Measurements from ENCODE around the gene ARHGAP10. TPM values are rescaled to one million over a fixed set of nuclear protein-coding genes. Genes with fewer than 3 reads are reported as not detected.

Gene ARHGAP10
- total RNA-seq, 4 donors from 2014 or later = 153 to 404 (median 215) TPM

DNA sequence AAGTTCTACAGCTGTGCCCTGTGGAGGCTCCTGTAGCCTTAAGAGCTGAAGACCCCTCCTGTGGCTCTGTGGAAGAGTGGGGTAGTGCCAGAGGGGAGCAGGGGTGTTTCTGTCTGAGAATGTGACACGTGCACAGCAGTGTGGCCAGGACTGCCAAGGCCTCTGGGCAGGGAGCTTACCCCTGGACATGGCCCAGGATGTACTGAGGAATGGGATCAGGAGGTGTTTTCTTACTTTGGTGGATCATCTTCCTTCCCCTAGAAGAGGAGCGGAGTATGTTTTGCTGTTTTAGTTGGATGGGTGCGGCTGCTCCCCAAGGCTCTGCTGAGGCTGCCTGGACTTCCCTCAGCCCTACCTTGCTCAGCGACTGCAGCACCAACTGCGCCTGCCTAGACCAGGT, 342.6 kb downstream of the ARHGAP10 start:
- Histone ChIP-seq H3K36me3 (peaks cover 0 to 98% of the 10 kb centered on the region in 2 donors), H3K4me3 (no peak overlapping the region), H3K9me3 (peaks cover 0 to 27% (median 0%) of the 10 kb centered on the region in 3 donors), H3K4me1 (peaks cover 0 to 27% (median 3%) of the 10 kb centered on the region in 3 donors), H3K27ac (no peak overlapping the region), H3K27me3 (no peaks in the 10 kb centered on the region)
- WGBS, 2 donors (ENCODE audit: low coverage in 1 of 2) = 80% methylated on average over 1 of the region's 5 CpGs; no CpG with 5 or more reads in 1 of the 2 donors
- no peak for TF ChIP-seq CTCF (IDR thresholded peaks at IDR 0.05)
- TF ChIP-seq POLR2A (IDR thresholded peaks at IDR 0.05) = no peak
- no peak for TF ChIP-seq EP300 (IDR thresholded peaks at IDR 0.05)
- TF ChIP-seq POLR2AphosphoS5 (IDR thresholded peaks at IDR 0.05) = no peak
- no peak for ATAC-seq

DNA sequence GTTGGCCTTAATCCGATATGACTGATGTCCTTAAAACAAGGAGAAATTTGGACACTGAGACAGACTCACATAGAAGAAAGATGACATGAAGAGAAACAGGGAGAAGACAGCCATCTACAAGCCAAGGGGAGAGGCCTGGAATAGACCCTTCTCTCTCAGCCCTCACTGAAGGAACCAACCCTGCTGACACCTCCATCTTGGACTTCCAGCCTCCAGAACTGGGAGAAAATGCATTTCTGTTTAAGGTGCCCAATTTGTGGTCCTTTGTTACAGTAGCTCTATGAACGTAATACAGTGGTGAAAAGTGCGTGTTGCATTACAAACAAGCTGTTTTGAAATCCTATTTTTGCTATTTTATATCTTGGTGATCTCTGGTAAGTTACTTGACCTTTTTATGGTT, 343.6 kb downstream of the ARHGAP10 start:
- peaks cover 0 to 27% (median 0%) of the 10 kb centered on the region in 3 donors for H3K9me3 ChIP-seq
- 93% methylated on average over 3 of the region's 3 CpGs for WGBS, 2 donors (ENCODE audit: low coverage in 1 of 2)
- H3K27ac ChIP-seq = no peak overlapping the region
- H3K4me3 ChIP-seq = no peak overlapping the region
- ATAC-seq = no peak
- H3K4me1 ChIP-seq = peaks cover 0 to 17% (median 0%) of the 10 kb centered on the region in 3 donors
- H3K27me3 ChIP-seq = no peaks in the 10 kb centered on the region
- TF ChIP-seq POLR2AphosphoS5 (IDR thresholded peaks at IDR 0.05) (no peak), CTCF (IDR thresholded peaks at IDR 0.05) (no peak), EP300 (IDR thresholded peaks at IDR 0.05) (no peak), POLR2A (IDR thresholded peaks at IDR 0.05) (no peak)
- H3K36me3 ChIP-seq = peaks cover 0 to 99% of the 10 kb centered on the region in 2 donors

- peaks cover 0 to 10% (median 0%) of the 10 kb centered on the region in 3 donors for H3K4me1 ChIP-seq
- WGBS, 2 donors (ENCODE audit: low coverage in 1 of 2) = 80 to 100% methylated on average over 3 to 4 of the region's 5 CpGs
- H3K27ac ChIP-seq = no peak overlapping the region
- no peak for ATAC-seq
- no peak overlapping the region for H3K4me3 ChIP-seq
- peaks cover 0 to 27% (median 0%) of the 10 kb centered on the region in 3 donors for H3K9me3 ChIP-seq
- H3K36me3 ChIP-seq = peaks cover 0 to 99% of the 10 kb centered on the region in 2 donors
- no peaks in the 10 kb centered on the region for H3K27me3 ChIP-seq
- TF ChIP-seq POLR2A (IDR thresholded peaks at IDR 0.05) = no peak
- no peak for TF ChIP-seq EP300 (IDR thresholded peaks at IDR 0.05)
- TF ChIP-seq POLR2AphosphoS5 (IDR thresholded peaks at IDR 0.05) = no peak
- no peak for TF ChIP-seq CTCF (IDR thresholded peaks at IDR 0.05)
These were observed 345.1 kb downstream of the ARHGAP10 start for GRCh38 chr4:148076964-148077363.

GRCh38 chr4:148077581-148077980, 345.7 kb downstream of the ARHGAP10 start:
- WGBS, 2 donors (ENCODE audit: low coverage in 1 of 2) = 78 to 91% methylated on average over 1 of the region's 1 CpG
- Histone ChIP-seq H3K27me3 (no peaks in the 10 kb centered on the region), H3K4me1 (peaks cover 0 to 10% (median 0%) of the 10 kb centered on the region in 3 donors), H3K4me3 (no peak overlapping the region), H3K36me3 (peaks cover 0 to 99% of the 10 kb centered on the region in 2 donors), H3K9me3 (peaks cover 0 to 27% (median 0%) of the 10 kb centered on the region in 3 donors), H3K27ac (no peak overlapping the region)
- no peak for ATAC-seq
- TF ChIP-seq POLR2A (IDR thresholded peaks at IDR 0.05) (no peak), POLR2AphosphoS5 (IDR thresholded peaks at IDR 0.05) (no peak), EP300 (IDR thresholded peaks at IDR 0.05) (no peak), CTCF (IDR thresholded peaks at IDR 0.05) (no peak)

GRCh38 chr4:148078061-148078460, 346.2 kb downstream of the ARHGAP10 start:
- H3K27me3 ChIP-seq = no peaks in the 10 kb centered on the region
- 88% methylated on average over 2 of the region's 2 CpGs; no CpG with 5 or more reads in 1 of the 2 donors for WGBS, 2 donors (ENCODE audit: low coverage in 1 of 2)
- peaks cover 0 to 99% of the 10 kb centered on the region in 2 donors for H3K36me3 ChIP-seq
- H3K9me3 ChIP-seq = peaks cover 0 to 27% (median 0%) of the 10 kb centered on the region in 3 donors
- H3K4me3 ChIP-seq = no peak overlapping the region
- H3K27ac ChIP-seq = no peak overlapping the region
- no peak for ATAC-seq
- H3K4me1 ChIP-seq = peaks cover 0 to 10% (median 0%) of the 10 kb centered on the region in 3 donors
- TF ChIP-seq POLR2A (IDR thresholded peaks at IDR 0.05) (no peak), EP300 (IDR thresholded peaks at IDR 0.05) (no peak)

Measured in gastroesophageal sphincter (tissue), 4 donors.